K562 (cell line): ENCODE results near the gene RPL27. TPM values are rescaled to one million over a fixed set of nuclear protein-coding genes. Genes with fewer than 3 reads are reported as not detected.

Experiments
- CHAMP1 ChIP-seq: fragments of 450-650 bp; IDR thresholded peaks from 2 replicates; pipeline ENCODE4 v1.6.1; 2016; ENCODE audit warnings: mild to moderate bottlenecking
- CREM ChIP-seq: IDR thresholded peaks from 2 replicates; pipeline ENCODE4 v1.6.1; 2014; ENCODE audit warnings: antibody characterized with exemption, low read depth
- ETS2 ChIP-seq: IDR thresholded peaks from 2 replicates; pipeline ENCODE4 v1.6.1; 2016; ENCODE audit warnings: borderline replicate concordance, missing genetic modification characterization, mild to moderate bottlenecking, moderate library complexity, missing compliant biosample characterization; ENCODE audit not compliant: poor library complexity, severe bottlenecking
- NR0B1 ChIP-seq: fragments of 450-650 bp; IDR thresholded peaks from one replicate; pipeline ENCODE4 v1.6.1; 2018; ENCODE audit warnings: mild to moderate bottlenecking, moderate library complexity; ENCODE audit not compliant: partially characterized antibody
- PHF21A ChIP-seq: fragments of 450-650 bp; IDR thresholded peaks from 2 replicates; pipeline ENCODE4 v1.6.1; 2017; ENCODE audit warnings: low read depth, borderline replicate concordance
- RB1 ChIP-seq: fragments of 450-650 bp; IDR thresholded peaks from 2 replicates; pipeline ENCODE4 v1.6.1; 2017; ENCODE audit warnings: low read depth, mild to moderate bottlenecking
- TOE1 ChIP-seq, 2 experiments: fragments of 450-650 bp in 1 of 2; sonication (generic) in 1 of 2; formaldehyde crosslinking in 1 of 2; IDR thresholded peaks; 2 replicates each; pipeline versions ENCODE4 v1.7.1 to v1.8.0; 2016 to 2022; ENCODE audit warnings: borderline replicate concordance in 2 of 2, mild to moderate bottlenecking in 2 of 2, antibody characterized with exemption in 1 of 2, inconsistent platforms in 1 of 2, low read depth in 1 of 2, missing genetic modification reagents in 1 of 2, moderate library complexity in 1 of 2
- TRIM28 ChIP-seq: fragments of 450-650 bp; IDR thresholded peaks from 2 replicates; pipeline ENCODE4 v1.6.1; 2017
- polyA plus RNA-seq, 8 experiments: library from polyadenylated mRNA; depleted of rRNA in 4 of 8; stranded (reverse) in 5 of 8; unstranded in 3 of 8; fragments of >200 nt; fragmentation: Nextera tagmentation in 2 of 8; fragmentation: Illumina TruSeq in 1 of 8; extraction: Ambion mirVana in 2 of 8; extraction: Trizol in 1 of 8; gene quantifications; 2 replicates each; pipeline versions ENCODE4 v1.2.1 to v1.2.3, GENCODE V29; 2011 to 2014; ENCODE audit warnings: inconsistent platforms in 1 of 8, missing spikeins in 1 of 8
- total RNA-seq, 7 experiments: library from RNA; depleted of rRNA in 6 of 7; stranded (reverse); fragments of >200 nt in 6 of 7; fragmentation: Illumina TruSeq in 2 of 7; extraction: Trizol in 2 of 7; gene quantifications; 2 replicates each; pipeline versions ENCODE4 v1.2.1 to v1.2.3, GENCODE V29; 2011 to 2021; ENCODE audit warnings: low replicate concordance in 1 of 7
- TF ChIP-seq, protein P1 (sequence below): fragments of 450-650 bp; IDR thresholded peaks from 2 replicates; pipeline ENCODE4 v1.6.1; 2018; ENCODE audit not compliant: partially characterized antibody
- TF ChIP-seq, protein P2 (sequence below): sonication (generic); IDR thresholded peaks from 2 replicates; pipeline ENCODE4 v1.6.1; 2016
- TF ChIP-seq, protein P3 (sequence below): fragments of 250-450 bp; sonication (Bioruptor Pico); IDR thresholded peaks from 2 replicates; pipeline ENCODE4 v1.4.0; 2020

The RPL27 gene
- total and polyA plus RNA-seq, 9 of the 15 experiments (the other 6 are each of a cell fraction or from before 2014, with no cell fraction given), result 1,539 to 6,155 (median 3,710) TPM

- TF ChIP-seq, protein P1, sequence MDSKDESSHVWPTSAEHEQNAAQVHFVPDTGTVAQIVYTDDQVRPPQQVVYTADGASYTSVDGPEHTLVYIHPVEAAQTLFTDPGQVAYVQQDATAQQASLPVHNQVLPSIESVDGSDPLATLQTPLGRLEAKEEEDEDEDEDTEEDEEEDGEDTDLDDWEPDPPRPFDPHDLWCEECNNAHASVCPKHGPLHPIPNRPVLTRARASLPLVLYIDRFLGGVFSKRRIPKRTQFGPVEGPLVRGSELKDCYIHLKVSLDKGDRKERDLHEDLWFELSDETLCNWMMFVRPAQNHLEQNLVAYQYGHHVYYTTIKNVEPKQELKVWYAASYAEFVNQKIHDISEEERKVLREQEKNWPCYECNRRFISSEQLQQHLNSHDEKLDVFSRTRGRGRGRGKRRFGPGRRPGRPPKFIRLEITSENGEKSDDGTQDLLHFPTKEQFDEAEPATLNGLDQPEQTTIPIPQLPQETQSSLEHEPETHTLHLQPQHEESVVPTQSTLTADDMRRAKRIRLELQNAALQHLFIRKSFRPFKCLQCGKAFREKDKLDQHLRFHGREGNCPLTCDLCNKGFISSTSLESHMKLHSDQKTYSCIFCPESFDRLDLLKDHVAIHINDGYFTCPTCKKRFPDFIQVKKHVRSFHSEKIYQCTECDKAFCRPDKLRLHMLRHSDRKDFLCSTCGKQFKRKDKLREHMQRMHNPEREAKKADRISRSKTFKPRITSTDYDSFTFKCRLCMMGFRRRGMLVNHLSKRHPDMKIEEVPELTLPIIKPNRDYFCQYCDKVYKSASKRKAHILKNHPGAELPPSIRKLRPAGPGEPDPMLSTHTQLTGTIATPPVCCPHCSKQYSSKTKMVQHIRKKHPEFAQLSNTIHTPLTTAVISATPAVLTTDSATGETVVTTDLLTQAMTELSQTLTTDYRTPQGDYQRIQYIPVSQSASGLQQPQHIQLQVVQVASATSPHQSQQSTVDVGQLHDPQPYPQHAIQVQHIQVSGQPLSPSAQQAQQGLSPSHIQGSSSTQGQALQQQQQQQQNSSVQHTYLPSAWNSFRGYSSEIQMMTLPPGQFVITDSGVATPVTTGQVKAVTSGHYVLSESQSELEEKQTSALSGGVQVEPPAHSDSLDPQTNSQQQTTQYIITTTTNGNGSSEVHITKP, result peak; percentile 40
- TF ChIP-seq ETS2 (no peak), CHAMP1 (no peak), NR0B1 (no peak), CREM (peak; percentile 97), TRIM28 (no peak; the same call in 1 of the 2 replicates), PHF21A (no peak), TOE1 (IDR thresholded peaks at IDR 0.05; ENCODE audit: borderline replicate concordance) (peak; percentile 73; the same call in 1 of the 2 replicates), TOE1 (CRISPR knock-in tag; IDR thresholded peaks at IDR 0.05; ENCODE audit: borderline replicate concordance, low read depth) (no peak), RB1 (peak; percentile 32; the same call in 1 of the 2 replicates)
- TF ChIP-seq, protein P2, sequence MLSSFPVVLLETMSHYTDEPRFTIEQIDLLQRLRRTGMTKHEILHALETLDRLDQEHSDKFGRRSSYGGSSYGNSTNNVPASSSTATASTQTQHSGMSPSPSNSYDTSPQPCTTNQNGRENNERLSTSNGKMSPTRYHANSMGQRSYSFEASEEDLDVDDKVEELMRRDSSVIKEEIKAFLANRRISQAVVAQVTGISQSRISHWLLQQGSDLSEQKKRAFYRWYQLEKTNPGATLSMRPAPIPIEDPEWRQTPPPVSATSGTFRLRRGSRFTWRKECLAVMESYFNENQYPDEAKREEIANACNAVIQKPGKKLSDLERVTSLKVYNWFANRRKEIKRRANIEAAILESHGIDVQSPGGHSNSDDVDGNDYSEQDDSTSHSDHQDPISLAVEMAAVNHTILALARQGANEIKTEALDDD, result no peak
- TF ChIP-seq, protein P3, sequence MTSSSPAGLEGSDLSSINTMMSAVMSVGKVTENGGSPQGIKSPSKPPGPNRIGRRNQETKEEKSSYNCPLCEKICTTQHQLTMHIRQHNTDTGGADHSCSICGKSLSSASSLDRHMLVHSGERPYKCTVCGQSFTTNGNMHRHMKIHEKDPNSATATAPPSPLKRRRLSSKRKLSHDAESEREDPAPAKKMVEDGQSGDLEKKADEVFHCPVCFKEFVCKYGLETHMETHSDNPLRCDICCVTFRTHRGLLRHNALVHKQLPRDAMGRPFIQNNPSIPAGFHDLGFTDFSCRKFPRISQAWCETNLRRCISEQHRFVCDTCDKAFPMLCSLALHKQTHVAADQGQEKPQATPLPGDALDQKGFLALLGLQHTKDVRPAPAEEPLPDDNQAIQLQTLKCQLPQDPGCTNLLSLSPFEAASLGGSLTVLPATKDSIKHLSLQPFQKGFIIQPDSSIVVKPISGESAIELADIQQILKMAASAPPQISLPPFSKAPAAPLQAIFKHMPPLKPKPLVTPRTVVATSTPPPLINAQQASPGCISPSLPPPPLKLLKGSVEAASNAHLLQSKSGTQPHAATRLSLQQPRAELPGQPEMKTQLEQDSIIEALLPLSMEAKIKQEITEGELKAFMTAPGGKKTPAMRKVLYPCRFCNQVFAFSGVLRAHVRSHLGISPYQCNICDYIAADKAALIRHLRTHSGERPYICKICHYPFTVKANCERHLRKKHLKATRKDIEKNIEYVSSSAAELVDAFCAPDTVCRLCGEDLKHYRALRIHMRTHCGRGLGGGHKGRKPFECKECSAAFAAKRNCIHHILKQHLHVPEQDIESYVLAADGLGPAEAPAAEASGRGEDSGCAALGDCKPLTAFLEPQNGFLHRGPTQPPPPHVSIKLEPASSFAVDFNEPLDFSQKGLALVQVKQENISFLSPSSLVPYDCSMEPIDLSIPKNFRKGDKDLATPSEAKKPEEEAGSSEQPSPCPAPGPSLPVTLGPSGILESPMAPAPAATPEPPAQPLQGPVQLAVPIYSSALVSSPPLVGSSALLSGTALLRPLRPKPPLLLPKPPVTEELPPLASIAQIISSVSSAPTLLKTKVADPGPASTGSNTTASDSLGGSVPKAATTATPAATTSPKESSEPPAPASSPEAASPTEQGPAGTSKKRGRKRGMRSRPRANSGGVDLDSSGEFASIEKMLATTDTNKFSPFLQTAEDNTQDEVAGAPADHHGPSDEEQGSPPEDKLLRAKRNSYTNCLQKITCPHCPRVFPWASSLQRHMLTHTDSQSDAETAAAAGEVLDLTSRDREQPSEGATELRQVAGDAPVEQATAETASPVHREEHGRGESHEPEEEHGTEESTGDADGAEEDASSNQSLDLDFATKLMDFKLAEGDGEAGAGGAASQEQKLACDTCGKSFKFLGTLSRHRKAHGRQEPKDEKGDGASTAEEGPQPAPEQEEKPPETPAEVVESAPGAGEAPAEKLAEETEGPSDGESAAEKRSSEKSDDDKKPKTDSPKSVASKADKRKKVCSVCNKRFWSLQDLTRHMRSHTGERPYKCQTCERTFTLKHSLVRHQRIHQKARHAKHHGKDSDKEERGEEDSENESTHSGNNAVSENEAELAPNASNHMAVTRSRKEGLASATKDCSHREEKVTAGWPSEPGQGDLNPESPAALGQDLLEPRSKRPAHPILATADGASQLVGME, result no peak
Observed at GRCh38 chr17:42964161-42964932, 33.9 kb upstream of the RPL27 start, which contains the start of gene AARSD1 (continued).
